ENCODE data around the gene LMNB1. TPM values are rescaled to one million over a fixed set of nuclear protein-coding genes. Genes with fewer than 3 reads are reported as not detected.
"Not testable (repeated sequence)": the region's sequence is repeated elsewhere in the genome, so short reads cannot be mapped to it uniquely, and the experiment has no call there.

Gene LMNB1, protein sequence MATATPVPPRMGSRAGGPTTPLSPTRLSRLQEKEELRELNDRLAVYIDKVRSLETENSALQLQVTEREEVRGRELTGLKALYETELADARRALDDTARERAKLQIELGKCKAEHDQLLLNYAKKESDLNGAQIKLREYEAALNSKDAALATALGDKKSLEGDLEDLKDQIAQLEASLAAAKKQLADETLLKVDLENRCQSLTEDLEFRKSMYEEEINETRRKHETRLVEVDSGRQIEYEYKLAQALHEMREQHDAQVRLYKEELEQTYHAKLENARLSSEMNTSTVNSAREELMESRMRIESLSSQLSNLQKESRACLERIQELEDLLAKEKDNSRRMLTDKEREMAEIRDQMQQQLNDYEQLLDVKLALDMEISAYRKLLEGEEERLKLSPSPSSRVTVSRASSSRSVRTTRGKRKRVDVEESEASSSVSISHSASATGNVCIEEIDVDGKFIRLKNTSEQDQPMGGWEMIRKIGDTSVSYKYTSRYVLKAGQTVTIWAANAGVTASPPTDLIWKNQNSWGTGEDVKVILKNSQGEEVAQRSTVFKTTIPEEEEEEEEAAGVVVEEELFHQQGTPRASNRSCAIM
- total RNA-seq = 82.9 and 155 TPM in 2 replicates

DNA sequence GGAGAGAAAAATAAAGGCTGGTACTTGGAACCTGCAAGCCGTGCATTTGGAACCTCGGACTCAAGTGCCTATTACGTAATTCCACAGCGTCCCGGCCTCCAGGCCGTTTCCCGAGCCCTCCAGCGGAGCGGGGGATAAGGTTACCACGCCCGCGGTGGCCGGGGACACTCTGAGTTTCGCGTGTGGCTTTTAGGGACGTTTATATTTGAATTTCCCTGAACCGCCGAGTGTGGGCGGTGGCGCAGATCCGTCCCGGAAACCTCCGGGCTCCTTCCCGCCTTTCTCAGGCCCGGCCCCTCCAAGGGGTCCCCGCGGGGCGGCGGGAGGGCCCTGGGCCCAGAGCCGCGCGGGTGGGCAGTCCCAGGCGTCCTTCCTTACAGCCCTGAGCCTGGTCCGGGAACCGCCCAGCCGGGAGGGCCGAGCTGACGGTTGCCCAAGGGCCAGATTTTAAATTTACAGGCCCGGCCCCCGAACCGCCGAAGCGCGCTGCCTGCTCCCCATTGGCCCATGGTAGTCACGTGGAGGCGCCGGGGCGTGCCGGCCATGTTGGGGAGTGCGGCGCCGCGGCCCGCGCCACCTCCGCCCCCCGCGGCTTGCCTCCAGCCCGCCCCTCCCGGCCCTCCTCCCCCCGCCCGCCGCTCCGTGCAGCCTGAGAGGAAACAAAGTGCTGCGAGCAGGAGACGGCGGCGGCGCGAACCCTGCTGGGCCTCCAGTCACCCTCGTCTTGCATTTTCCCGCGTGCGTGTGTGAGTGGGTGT, at the start of gene LMNB1:
TSS of gene LMNB1 (plus strand) at position 638 of the 758 bp plus-strand sequence. CDS start 373 bp downstream, outside the sequence.
- DNase-seq (ENCODE audit: low read depth, low spot score) = peak; percentile 73

DNA sequence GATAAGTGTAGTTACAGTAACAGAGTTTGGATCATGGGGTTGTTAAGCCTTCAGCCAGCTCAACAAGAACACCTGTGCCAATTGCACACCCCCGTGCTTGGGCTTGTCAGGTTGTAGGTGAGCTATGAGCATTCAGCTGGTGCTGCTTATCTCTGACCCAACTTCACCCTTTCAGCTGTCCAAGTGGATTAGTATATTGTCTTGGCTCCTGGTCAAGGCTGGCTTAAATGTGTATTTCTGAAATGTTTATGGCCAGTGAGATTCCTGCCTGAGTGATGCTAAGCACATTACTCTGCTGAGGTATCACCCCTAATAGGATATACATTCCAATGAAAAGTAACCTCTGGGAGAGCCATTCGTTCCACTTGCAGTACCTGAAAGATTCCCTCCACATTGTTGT, 44.2 kb upstream of the LMNB1 start:
- DNase-seq (ENCODE audit: low read depth, low spot score) = no peak

DNA sequence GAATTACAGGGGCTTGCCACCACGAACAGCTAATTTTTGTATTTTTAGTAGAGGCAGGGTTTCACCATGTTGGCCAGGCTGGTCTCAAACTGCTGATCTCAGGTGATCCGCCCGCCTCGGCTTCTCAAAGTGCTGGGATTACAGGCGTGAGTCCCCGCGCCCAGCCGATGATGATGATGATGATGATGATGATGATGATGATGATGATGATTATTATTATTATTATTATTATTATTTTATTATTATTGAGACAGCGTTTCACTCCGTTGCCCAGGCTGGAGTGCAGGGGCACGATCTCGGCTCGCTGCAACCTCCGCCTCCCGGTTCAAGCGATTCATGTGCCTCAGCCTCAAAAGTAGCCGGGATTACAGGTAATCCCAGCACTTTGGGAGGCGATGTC, 42.4 kb upstream of the LMNB1 start:
- DNase-seq (ENCODE audit: low read depth, low spot score) = not testable (repeated sequence)

DNA sequence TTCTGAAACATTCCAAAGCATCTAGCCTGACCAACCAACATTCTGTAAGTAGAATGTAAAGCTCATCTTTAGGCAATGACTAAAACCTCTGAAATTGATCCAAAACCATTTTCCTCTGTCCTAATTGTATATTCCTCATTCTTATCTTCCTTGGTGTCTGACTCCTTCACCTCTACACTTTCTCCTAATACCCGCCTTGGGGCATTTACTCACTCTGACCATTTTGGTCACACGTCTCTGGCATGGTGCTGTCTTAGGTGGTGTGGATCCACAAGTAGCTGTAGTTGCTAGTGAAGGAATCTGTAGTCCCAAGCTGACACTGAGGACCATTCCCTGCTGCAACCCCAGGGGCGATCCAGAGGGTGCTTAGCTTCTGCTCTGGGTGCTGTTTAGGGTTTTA, 40.8 kb upstream of the LMNB1 start:
- no peak for DNase-seq (ENCODE audit: low read depth, low spot score)

DNA sequence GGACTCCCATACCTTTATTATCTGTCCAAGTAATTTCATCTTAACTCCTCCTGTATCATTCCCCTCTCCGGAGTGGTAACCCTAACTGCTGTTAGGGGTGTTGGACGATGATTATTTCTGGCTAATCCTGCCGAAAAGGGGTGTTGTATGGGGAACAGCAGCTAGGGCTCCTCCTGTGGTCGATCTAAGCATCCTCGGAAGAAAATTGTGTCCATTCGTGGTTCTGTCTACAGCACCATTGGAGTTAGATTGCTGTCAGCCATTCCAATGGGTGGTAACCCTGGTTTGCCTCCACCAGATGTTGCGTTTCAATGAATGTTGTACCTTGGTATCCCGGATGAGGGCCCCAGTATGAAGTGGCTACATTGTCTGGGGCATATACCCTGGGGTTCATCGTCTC, 35.6 kb upstream of the LMNB1 start:
- no peak for DNase-seq (ENCODE audit: low read depth, low spot score)

DNA sequence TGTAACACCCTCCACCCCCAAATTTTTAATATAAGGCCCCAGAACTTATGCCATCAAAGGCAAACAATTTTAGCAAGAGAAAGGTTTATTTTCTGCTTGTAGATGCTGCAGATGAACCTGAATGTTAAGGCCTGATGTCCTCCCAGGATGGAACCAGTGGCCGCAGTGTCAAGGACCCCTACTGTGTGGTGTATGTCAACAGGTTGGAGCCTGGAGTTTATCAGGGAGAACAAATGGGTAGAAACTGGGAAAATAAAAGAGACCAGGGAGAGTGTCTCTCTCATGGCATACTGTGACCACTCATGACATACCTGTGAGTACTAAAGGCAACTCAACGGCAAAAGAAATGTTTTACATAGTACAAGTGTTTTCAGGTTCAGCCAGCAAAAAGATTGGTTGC, 34.5 kb upstream of the LMNB1 start:
- no peak for DNase-seq (ENCODE audit: low read depth, low spot score)

DNA sequence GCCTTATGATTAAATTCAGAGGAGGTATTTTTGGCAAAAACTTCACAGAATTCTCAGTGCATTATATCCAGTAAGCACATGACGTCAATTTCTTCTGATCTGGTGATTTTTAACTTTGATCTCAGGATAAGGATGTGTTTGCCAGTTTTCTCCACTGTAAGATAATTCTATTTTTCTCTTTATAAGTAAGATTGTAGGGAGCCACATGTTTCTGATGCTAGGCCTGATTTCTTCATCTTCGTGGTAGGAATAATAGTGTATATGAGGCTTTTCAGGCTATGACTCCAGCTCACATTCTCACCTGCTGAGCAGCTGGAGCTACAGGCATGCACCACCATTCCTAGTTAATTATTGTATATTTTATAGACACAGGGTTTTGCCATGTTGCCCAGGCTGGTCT, 32.1 kb upstream of the LMNB1 start:
- no peak for DNase-seq (ENCODE audit: low read depth, low spot score)

DNA sequence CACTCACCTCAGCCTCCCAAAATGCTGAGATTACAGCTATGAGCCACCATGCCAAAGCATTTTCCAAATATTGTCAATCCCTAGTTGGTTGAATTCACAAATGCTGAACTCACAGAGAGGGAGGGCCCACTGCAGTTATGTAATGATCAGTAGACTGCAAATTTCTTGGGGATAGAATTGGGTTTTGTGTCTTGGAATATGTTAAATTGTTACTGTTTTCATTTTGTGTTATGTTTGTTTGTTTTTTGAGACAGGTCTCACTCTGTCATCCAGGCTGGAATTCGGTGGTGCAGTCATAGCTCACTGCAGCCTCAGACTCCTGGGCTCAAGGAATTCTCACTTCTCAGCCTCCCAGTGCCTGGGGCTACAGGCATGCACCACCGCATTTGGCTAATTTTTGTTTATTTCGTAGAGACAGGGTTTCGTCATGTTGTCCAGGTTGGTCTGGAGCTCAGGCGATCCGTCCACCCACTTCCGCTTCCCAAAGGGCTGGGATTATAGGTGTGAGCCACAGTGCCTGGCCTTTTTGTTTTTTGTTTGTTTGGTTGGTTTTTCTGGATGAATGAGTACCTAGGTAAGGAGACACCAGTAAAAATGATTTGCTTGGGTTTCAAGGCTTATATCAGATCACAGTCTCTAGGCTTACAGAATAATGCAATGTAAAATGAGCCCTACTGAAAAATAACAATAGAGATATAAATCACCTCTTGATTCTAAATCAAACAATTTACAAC, 31.5 kb upstream of the LMNB1 start:
- DNase-seq (ENCODE audit: low read depth, low spot score) = no peak

DNA sequence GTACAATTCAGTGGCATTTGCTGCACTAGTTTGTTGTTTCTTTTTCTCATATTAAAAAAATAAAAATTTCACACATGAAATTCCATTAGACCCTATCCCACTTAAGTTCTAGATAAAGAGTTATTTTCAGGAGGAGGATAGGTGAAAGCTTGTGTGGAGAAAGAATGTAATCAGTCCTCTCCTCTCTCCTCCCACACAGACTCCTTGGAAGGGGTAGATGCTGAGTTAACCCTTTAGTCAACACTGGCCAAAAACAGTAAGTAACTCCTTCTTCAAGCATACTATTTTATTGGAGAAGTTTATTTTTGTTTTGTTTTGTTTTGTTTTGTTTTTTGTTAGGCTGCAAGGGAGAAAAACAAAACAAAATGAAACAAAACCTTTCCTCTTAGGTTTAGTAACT, 30.6 kb upstream of the LMNB1 start:
- DNase-seq (ENCODE audit: low read depth, low spot score) = no peak

DNA sequence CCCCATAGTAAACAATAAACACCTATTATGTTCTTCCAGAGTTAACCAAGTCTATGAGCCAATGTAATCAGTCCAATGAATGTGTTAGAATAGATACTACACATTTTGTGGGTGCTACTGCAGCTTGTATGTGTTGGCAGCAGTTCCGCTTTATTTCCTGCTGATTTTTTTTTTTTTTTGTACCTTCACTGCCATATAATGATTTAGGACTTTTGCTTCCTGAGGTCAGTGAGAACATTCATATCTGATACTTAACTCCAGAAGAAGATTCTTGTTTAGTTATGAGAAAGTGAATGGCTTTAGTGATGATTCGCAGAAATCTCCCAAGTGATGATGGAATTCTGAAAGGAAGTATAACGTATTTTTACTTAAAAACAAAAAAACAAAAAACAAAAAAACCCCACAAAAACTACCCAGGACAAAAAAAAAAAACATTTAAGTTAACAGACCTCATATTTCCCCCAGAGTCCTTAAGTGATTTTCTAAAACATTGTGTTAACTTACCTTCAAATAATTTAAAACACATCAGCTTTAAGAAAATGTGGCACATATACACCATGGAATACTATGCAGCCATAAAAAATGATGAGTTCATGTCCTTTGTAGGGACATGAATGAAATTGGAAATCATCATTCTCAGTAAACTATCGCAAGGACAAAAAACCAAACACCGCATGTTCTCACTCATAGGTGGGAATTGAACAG, 24.7 kb upstream of the LMNB1 start:
- DNase-seq (ENCODE audit: low read depth, low spot score) = no peak

DNA sequence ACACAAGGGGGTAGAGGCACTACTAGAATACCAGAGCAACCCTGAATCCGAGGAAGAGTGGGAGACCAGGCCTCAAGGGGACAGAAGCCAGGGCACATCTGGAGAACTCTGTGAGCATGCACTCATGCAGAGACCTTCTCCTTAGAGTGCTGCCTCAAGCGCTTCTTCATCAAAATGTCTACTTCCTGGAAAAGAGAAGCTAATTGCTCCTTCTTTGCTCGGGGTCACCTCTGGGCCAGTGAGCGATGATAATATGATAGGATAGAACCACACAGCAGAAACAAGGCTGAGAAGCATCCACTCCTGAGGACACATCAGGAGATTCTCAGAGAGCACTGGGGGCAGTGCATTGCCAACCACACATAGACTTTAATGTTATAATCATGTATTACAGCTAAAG, 23.7 kb upstream of the LMNB1 start:
- DNase-seq (ENCODE audit: low read depth, low spot score) = no peak

DNA sequence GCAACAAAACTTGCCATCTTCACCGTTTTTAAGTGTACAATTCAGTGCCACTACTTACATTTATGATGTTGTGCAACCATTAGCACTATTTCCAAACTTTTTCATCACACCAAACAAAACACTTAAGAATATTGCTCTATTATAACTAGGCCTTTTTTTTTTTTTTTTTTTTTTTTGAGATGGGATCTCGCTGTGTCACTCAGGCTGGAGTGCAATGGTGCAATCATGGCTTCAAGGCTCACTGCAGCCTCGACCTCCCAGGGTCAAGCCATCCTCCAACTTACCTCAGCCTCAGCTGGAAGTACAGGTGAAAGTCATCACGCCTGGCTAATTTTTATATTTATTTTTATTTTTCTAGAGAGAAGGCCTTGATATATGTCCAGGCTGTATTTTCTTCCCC, 22.3 kb upstream of the LMNB1 start:
- no peak for DNase-seq (ENCODE audit: low read depth, low spot score)

DNA sequence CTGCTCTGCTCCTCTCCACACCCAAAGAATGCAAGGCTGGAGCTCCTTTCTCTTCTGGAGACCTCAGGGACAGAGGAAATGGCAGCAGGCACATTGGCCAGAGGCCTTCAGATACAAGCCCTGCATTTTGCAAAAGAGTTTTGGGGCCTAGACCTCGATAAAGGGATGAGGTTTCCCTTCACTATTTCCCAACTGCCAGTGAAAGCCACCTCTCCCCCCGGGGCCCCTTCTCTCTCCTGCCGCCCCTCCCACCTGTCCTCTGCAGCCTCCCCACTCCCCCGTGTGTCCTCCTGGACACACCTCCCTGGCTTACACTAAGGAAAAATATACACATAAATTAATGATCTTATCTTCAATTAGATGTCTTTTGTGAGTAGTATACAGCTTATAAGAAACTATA, 21.3 kb upstream of the LMNB1 start:
- DNase-seq (ENCODE audit: low read depth, low spot score) = no peak

DNA sequence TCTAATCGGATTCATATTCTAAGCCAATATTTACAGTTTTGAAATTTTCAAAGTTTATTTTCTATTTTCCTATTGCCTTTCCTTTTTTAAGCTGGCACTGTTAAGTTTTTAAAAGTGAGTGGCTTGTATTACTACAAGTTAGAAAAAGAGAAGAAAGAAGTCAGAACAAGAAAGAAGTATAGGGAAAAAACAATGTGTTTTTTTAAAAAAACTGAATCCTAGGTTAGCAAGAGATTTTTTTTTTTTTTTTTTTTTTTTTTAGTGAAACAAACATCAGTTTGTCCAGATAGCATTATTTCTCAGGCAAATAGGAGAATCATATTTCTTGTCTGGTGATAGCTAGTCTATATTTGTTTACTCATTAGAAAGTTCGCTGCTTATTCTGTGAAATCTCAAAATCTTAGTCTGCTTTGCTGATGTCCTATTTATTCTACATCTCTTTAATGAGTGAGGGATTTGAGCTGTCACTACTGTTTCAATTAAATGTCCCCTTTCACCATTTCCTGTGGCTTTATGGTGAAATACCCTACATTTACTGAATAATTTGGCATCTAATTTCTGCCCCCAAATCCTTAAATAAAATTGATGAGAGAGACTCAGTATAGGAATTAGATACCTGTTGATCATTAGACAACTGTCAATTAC, 19.1 kb upstream of the LMNB1 start:
- no peak for DNase-seq (ENCODE audit: low read depth, low spot score)

DNA sequence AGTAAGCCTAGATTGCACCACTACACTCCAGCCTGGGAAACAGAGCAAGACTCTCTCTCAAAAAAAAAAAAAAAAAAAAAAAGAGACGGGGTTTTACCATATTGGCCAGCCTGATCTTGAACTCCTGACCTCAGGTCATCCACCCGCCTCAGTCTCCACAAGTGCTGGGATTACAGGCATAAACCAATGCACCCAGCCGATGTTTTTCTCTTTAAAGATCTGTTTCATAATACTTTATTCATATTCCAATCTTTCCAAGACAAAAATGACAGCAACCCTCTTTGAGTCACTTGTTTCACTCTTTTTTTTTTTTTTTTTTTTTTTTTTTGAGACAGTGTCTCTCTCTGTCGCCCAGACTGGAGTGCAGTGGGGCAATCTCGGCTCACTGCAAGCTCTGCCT, 13.6 kb upstream of the LMNB1 start:
- no peak for DNase-seq (ENCODE audit: low read depth, low spot score)

DNA sequence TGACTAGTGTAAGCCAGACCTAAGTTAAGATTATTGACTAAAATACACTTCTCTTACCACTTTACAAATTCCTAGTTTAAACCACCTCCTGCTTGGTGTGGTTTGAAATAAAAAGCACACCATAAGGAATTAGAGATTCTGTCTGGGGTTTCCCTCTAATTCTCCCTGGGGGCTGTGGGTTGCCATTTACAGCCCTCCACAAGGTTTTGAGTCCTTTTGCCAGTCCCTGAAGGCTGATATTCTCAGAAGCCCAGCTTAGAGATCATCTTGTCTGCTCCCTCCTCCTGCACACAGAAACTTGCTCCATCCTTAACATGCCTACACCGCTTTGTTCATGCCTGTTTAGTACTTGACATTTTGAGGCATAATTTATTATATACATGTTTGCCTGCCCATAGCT, 7.2 kb upstream of the LMNB1 start:
- DNase-seq (ENCODE audit: low read depth, low spot score) = no peak

DNA sequence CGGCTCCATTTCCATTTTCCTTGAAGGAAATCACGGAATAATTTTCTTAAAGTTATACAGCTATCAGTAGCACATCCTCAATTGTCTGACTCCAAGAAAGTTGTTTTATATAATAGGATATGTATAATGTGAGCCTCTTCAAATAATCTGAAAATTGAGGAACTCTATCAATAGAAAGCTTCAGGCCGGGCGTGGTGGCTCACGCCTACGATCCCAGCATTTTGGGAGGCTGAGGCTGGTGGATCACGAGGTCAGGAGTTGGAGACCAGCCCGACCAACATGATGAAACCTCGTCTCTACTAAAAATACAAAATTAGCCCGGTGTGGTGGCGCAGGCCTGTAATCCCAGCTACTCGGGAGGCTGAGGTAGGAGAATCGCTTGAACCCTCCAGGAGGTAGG, 3.4 kb upstream of the LMNB1 start:
- DNase-seq (ENCODE audit: low read depth, low spot score) = not testable (repeated sequence)

DNA sequence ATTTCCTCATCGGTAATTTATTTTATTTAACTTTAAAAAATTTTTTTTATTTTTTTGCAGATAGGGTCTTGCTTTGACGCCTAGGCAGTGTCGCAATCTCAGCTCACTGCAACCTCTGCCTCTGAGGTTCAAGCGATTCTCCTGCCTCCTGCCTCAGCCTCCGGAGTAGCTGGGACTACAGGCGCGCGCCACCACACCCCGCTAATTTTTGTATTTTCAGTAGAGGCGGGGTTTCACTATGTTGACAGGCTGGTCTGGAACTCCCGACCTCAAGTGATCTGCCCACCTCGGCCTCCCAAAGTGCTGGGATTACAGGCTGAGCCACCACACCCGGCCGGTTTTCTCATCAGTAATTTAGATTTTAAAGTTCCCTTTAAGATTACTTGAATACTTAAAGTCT, 2.3 kb upstream of the LMNB1 start:
- DNase-seq (ENCODE audit: low read depth, low spot score) = not testable (repeated sequence)

DNA sequence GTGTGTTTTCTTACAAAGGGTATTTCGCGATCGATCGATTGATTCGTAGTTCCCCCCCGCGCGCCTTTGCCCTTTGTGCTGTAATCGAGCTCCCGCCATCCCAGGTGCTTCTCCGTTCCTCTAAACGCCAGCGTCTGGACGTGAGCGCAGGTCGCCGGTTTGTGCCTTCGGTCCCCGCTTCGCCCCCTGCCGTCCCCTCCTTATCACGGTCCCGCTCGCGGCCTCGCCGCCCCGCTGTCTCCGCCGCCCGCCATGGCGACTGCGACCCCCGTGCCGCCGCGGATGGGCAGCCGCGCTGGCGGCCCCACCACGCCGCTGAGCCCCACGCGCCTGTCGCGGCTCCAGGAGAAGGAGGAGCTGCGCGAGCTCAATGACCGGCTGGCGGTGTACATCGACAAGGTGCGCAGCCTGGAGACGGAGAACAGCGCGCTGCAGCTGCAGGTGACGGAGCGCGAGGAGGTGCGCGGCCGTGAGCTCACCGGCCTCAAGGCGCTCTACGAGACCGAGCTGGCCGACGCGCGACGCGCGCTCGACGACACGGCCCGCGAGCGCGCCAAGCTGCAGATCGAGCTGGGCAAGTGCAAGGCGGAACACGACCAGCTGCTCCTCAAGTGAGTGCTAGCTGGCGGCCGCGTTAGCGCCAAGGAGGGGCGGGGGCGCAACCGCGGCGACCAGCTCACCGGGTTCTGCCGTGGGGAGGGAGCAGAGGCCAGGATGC, 480 bp downstream of the LMNB1 start:
- DNase-seq (ENCODE audit: low read depth, low spot score) = no peak

Data from pulmonary artery endothelial cell (primary cell).